Neuronal stem cell (in vitro differentiated cells): Measurements from ENCODE around the gene OSBPL6.
"Not testable (repeated sequence)": the region's sequence is repeated elsewhere in the genome, so short reads cannot be mapped to it uniquely, and the experiment has no call there.

Experiments used
- DNase-seq: peaks from one replicate; pipeline ENCODE4 v3.0.0-alpha.2; 2013; ENCODE audit warnings: low spot score
- H2AFZ ChIP-seq: one replicate; pipeline ENCODE4 v1.6.1; 2013; ENCODE audit warnings: mild to moderate bottlenecking, low read length, inconsistent platforms
- H2AK5ac ChIP-seq: 2 replicates; pipeline ENCODE4 v1.6.1; 2013; ENCODE audit warnings: low read depth, mild to moderate bottlenecking, inconsistent platforms, low read length, moderate library complexity, mixed read lengths
- H2BK120ac ChIP-seq: 2 replicates; pipeline ENCODE4 v1.6.1; 2013; ENCODE audit warnings: low read depth, mild to moderate bottlenecking, inconsistent platforms, low read length, moderate library complexity, mixed read lengths
- H2BK12ac ChIP-seq: one replicate; pipeline ENCODE4 v1.6.1; 2013; ENCODE audit warnings: low read length, inconsistent platforms
- H2BK15ac ChIP-seq: 2 replicates; pipeline ENCODE4 v1.6.1; 2013; ENCODE audit warnings: mild to moderate bottlenecking, low read length, inconsistent platforms, mixed read lengths
- H2BK5ac ChIP-seq: one replicate; pipeline ENCODE4 v1.6.1; 2013; ENCODE audit warnings: inconsistent platforms, mild to moderate bottlenecking, low read length, moderate library complexity
- H3K14ac ChIP-seq: one replicate; pipeline ENCODE4 v1.6.1; 2013; ENCODE audit warnings: low read length, inconsistent platforms
- H3K18ac ChIP-seq: 2 replicates; pipeline ENCODE4 v1.6.1; 2013; ENCODE audit warnings: low read length, inconsistent platforms
- H3K23ac ChIP-seq: 2 replicates; pipeline ENCODE4 v1.6.1; 2013; ENCODE audit warnings: low read depth, mild to moderate bottlenecking, mixed read lengths, low read length, inconsistent platforms; ENCODE audit not compliant: poor library complexity
- H3K27ac ChIP-seq: replicated peaks from 3 replicates; pipeline ENCODE4 v1.5.1; 2013; ENCODE audit warnings: low read length, inconsistent platforms
- H3K27me3 ChIP-seq, 3 experiments: 2 replicates each; pipeline ENCODE4 v1.6.1; 2013; ENCODE audit warnings: low read length in 3 of 3, mild to moderate bottlenecking in 2 of 3, inconsistent platforms in 1 of 3, low read depth in 1 of 3, mixed read lengths in 1 of 3, moderate library complexity in 1 of 3; ENCODE audit not compliant: control insufficient read depth in 3 of 3, insufficient read depth in 3 of 3
- H3K36me3 ChIP-seq, 2 donors: replicated peaks in 1 of 2; 2 replicates each; pipeline ENCODE4 v1.6.1; 2013; ENCODE audit warnings: low read length in 2 of 2; ENCODE audit not compliant: control insufficient read depth in 2 of 2, insufficient read depth in 2 of 2
- H3K4ac ChIP-seq: 2 replicates; pipeline ENCODE4 v1.6.1; 2013; ENCODE audit warnings: inconsistent platforms, mild to moderate bottlenecking, low read length, moderate library complexity
- H3K4me1 ChIP-seq, 2 donors: 1 replicate in 1 of 2; 2 replicates in 1 of 2; pipeline ENCODE4 v1.6.1; 2013; ENCODE audit warnings: low read length in 2 of 2, low read depth in 1 of 2; ENCODE audit not compliant: control insufficient read depth in 2 of 2, insufficient read depth in 1 of 2
- H3K4me2 ChIP-seq: one replicate; pipeline ENCODE4 v1.6.1; 2013; ENCODE audit warnings: mild to moderate bottlenecking, low read length, inconsistent platforms; ENCODE audit not compliant: insufficient read depth, poor library complexity, severe bottlenecking
- H3K4me3 ChIP-seq, 2 donors: 2 replicates each; pipeline ENCODE4 v1.5.1; 2013; ENCODE audit warnings: low read length in 2 of 2, mild to moderate bottlenecking in 2 of 2, inconsistent platforms in 1 of 2, moderate library complexity in 1 of 2
- H3K79me1 ChIP-seq: one replicate; pipeline ENCODE4 v1.6.1; 2013; ENCODE audit warnings: low read depth, mild to moderate bottlenecking, inconsistent platforms, low read length, moderate library complexity
- H3K9ac ChIP-seq: one replicate; pipeline ENCODE4 v1.6.1; 2013; ENCODE audit warnings: mild to moderate bottlenecking, low read depth, low read length, inconsistent platforms; ENCODE audit not compliant: poor library complexity
- H3K9me3 ChIP-seq, 2 donors: replicated peaks in 1 of 2; 2 replicates each; pipeline versions ENCODE3 to v1.6.1; 2013; ENCODE audit warnings: low read length in 2 of 2, mild to moderate bottlenecking in 2 of 2, inconsistent platforms in 1 of 2, low read depth in 1 of 2, mixed read lengths in 1 of 2, moderate library complexity in 1 of 2; ENCODE audit not compliant: control insufficient read depth in 2 of 2, insufficient read depth in 1 of 2
- H4K8ac ChIP-seq: one replicate; pipeline ENCODE4 v1.6.1; 2013; ENCODE audit warnings: low read depth, mild to moderate bottlenecking, inconsistent platforms, low read length, moderate library complexity
- H4K91ac ChIP-seq: one replicate; pipeline ENCODE4 v1.6.1; 2013; ENCODE audit warnings: low read length, low read depth, mild to moderate bottlenecking, inconsistent platforms; ENCODE audit not compliant: poor library complexity
- WGBS, 2 donors: extraction: QIAGEN DNeasy Blood & Tissue Kit; methylation state at CpG; one replicate each; pipeline ENCODE4 v1.1.7; 2013; ENCODE audit warnings: missing lambda C conversion rate in 2 of 2, mixed read lengths in 1 of 2; ENCODE audit not compliant: insufficient read length in 2 of 2, insufficient replicate concordance in 1 of 2; ENCODE audit errors: extremely low coverage in 2 of 2; 5-methylcytosine and 5-hydroxymethylcytosine counted together

OSBPL6 gene

DNA sequence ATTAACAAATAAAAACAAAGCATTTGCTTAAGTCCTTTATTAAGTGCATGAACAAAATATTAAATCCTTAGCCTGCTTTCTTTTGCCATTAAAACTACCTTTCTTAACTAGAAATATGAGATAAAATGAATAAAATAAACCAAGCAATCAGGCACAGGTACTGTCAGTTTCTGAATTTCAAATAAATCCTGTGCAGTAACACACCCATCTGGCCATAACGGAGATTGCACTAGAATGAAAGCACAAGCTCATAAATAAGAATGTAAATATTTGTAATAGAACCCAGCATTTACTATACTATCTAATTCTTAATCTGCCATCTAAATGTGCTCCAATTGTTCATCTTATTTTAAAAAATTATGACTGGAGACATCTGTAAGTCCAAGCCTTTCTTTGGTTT lies 224.8 kb downstream of the OSBPL6 start:
- no CpG with 5 or more reads among the region's 1 CpG for WGBS, 2 donors
- no peak overlapping the region for H2BK15ac ChIP-seq

DNA sequence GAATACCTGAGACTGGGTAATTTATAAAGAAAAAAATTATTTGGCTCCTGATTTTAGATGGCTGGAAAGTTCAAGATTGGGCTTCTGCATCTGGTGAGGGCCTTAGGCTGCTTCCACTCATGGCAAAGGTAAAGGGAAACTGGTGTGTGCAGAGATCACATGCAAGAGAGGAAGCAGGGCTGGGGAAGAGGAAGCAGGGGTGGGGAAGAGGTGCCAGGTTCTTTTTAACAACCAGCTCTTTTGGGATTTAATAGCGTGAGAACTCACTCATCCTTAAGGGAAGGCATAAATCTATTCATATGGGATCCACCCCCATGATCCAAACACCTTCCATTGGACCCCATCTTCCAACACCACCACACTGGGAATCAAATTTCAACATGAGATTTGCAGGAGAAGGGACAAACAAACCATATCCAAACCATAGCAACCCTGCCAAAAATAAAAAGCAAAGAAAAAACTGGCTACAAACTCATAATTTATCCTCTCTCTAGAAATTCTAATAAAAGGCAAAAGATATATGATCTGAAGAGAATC lies 226.2 kb downstream of the OSBPL6 start:
- H3K18ac ChIP-seq = no peak overlapping the region
- peaks cover 0 to 4% of the 10 kb centered on the region in 2 donors for H3K9me3 ChIP-seq
- no peak overlapping the region for H3K23ac ChIP-seq
- no peaks in the 10 kb centered on the region for H3K4me1 ChIP-seq
- WGBS, 2 donors = no CpG with 5 or more reads among the region's 1 CpG
- no peak overlapping the region for H4K8ac ChIP-seq
- H2BK120ac ChIP-seq = no peak overlapping the region
- no peaks in the 10 kb centered on the region for H3K79me1 ChIP-seq
- no peak for DNase-seq
- H3K36me3 ChIP-seq = peaks cover 2 to 6% of the 10 kb centered on the region in 2 donors
- no peak overlapping the region for H3K14ac ChIP-seq
- no peak overlapping the region for H3K27ac ChIP-seq
- no peak overlapping the region for H4K91ac ChIP-seq
- no peak overlapping the region for H2AFZ ChIP-seq
- H2BK12ac ChIP-seq = no peak overlapping the region
- H2BK15ac ChIP-seq = no peak overlapping the region
- no peak overlapping the region for H3K4ac ChIP-seq
- no peaks in the 10 kb centered on the region for H3K27me3 ChIP-seq
- H2AK5ac ChIP-seq = no peak overlapping the region
- H2BK5ac ChIP-seq = no peak overlapping the region
- H3K9ac ChIP-seq = no peak overlapping the region
- H3K4me3 ChIP-seq = no peak overlapping the region
- no peak overlapping the region for H3K4me2 ChIP-seq

More for the DNA sequence above, 224.8 kb downstream of the OSBPL6 start:
- Histone ChIP-seq H3K27me3 (no peaks in the 10 kb centered on the region), H3K4me1 (peaks cover 0 to 3% of the 10 kb centered on the region in 2 donors), H2BK120ac (no peak overlapping the region), H4K8ac (no peak overlapping the region), H2AFZ (no peak overlapping the region), H3K79me1 (no peaks in the 10 kb centered on the region), H3K9ac (no peak overlapping the region), H3K9me3 (no peaks in the 10 kb centered on the region), H2AK5ac (no peak overlapping the region), H3K4me2 (no peak overlapping the region), H2BK5ac (no peak overlapping the region), H2BK12ac (no peak overlapping the region), H3K18ac (no peak overlapping the region), H3K27ac (no peak overlapping the region), H3K36me3 (peaks cover 2 to 6% of the 10 kb centered on the region in 2 donors), H3K4ac (no peak overlapping the region), H3K14ac (no peak overlapping the region), H3K23ac (no peak overlapping the region), H4K91ac (no peak overlapping the region), H3K4me3 (no peak overlapping the region)
- no peak for DNase-seq

DNA sequence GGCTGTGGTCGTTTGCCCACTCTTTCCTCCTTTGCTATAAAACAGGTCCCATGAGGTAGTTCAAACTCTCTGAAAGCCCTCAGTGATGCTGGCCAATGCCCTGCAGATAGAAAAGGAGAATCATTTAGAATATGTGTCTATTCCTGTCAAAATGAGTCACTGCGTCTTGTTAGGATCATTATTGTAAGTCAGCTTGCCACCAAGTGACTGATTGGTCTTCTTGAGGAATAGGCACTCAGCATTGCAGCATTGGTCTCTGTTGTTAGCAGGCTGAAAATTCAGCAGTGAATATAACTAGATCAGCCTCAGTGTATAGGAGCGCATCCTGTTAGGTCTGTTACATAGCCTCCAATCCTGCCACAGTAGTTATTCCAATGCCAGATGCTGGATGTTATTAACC lies 227.8 kb downstream of the OSBPL6 start:
- H2AFZ ChIP-seq = no peak overlapping the region
- no peak overlapping the region for H3K4me2 ChIP-seq
- no peak overlapping the region for H2BK15ac ChIP-seq
- H3K9me3 ChIP-seq = peaks cover 0 to 9% of the 10 kb centered on the region in 2 donors
- DNase-seq = no peak
- H3K27ac ChIP-seq = no peak overlapping the region
- no peak overlapping the region for H4K8ac ChIP-seq
- H3K18ac ChIP-seq = no peak overlapping the region
- no CpG with 5 or more reads among the region's 3 CpGs for WGBS, 2 donors
- H3K27me3 ChIP-seq = no peaks in the 10 kb centered on the region
- peaks cover 4 to 16% of the 10 kb centered on the region in 2 donors for H3K36me3 ChIP-seq
- no peak overlapping the region for H2AK5ac ChIP-seq
- H3K14ac ChIP-seq = no peak overlapping the region
- no peaks in the 10 kb centered on the region for H3K4me1 ChIP-seq
- no peak overlapping the region for H3K23ac ChIP-seq
- no peak overlapping the region for H3K4me3 ChIP-seq
- no peak overlapping the region for H3K4ac ChIP-seq
- H2BK5ac ChIP-seq = no peak overlapping the region
- H4K91ac ChIP-seq = no peak overlapping the region
- H2BK120ac ChIP-seq = no peak overlapping the region
- H3K79me1 ChIP-seq = no peaks in the 10 kb centered on the region
- no peak overlapping the region for H2BK12ac ChIP-seq
- no peak overlapping the region for H3K9ac ChIP-seq

DNA sequence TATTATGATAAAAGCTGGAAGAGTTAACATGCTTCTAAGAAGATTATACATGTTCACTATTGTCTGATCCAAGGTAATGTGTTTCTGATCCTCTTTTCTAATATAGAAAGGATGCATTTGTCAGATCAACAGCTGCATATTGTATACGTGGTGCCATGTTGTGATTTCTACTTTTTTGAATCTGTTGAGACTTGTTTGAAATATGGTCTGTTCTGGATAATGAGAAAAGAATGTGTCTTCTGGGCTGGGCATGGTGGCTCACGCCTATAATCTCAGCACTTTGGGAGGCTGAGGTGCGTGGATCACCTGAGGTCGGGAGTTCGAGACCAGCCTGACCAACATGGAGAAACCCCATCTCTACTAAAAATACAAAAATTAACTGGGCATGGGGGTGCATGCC lies 229.4 kb downstream of the OSBPL6 start:
- not testable (repeated sequence) for H2BK5ac ChIP-seq, H3K27me3 ChIP-seq, H3K18ac ChIP-seq, H4K8ac ChIP-seq, H3K4me1 ChIP-seq, H4K91ac ChIP-seq, H3K4ac ChIP-seq, H3K4me3 ChIP-seq, H2BK12ac ChIP-seq, H3K23ac ChIP-seq, DNase-seq, H3K9ac ChIP-seq, H3K27ac ChIP-seq, H2BK15ac ChIP-seq, H2BK120ac ChIP-seq, H2AFZ ChIP-seq, H3K9me3 ChIP-seq, H2AK5ac ChIP-seq, H3K79me1 ChIP-seq, H3K14ac ChIP-seq, H3K4me2 ChIP-seq
- H3K36me3 ChIP-seq = peaks cover 4 to 27% of the 10 kb centered on the region in 2 donors
- no CpG with 5 or more reads among the region's 5 CpGs for WGBS, 2 donors
